ENCODE measurements around the gene MYZAP.

MYZAP gene

GRCh38 chr15:57563416-57563815, 28.3 kb upstream of the MYZAP start:
- DNase-seq (ENCODE audit: low spot score), result no peak

GRCh38 chr15:57565311-57565710, 26.4 kb upstream of the MYZAP start:
- DNase-seq (ENCODE audit: low spot score), result no peak

- no peak for DNase-seq (ENCODE audit: low spot score)
Observed at GRCh38 chr15:57566834-57567233, 24.9 kb upstream of the MYZAP start.

- DNase-seq (ENCODE audit: low spot score), result no peak
Observed at GRCh38 chr15:57567891-57568290, 23.8 kb upstream of the MYZAP start.

- no peak for DNase-seq (ENCODE audit: low spot score)
Observed at GRCh38 chr15:57568299-57568698, 23.4 kb upstream of the MYZAP start.

- no peak for DNase-seq (ENCODE audit: low spot score)
Observed at GRCh38 chr15:57570340-57570739, 21.4 kb upstream of the MYZAP start.

GRCh38 chr15:57570994-57571393, 20.7 kb upstream of the MYZAP start:
- no peak for DNase-seq (ENCODE audit: low spot score)

- no peak for DNase-seq (ENCODE audit: low spot score)
Observed at GRCh38 chr15:57571725-57572124, 20.0 kb upstream of the MYZAP start.

- DNase-seq (ENCODE audit: low spot score), result no peak
Observed at GRCh38 chr15:57572468-57572867, 19.2 kb upstream of the MYZAP start.

GRCh38 chr15:57573151-57573550, 18.6 kb upstream of the MYZAP start:
- DNase-seq (ENCODE audit: low spot score), result no peak

GRCh38 chr15:57575363-57575762, 16.3 kb upstream of the MYZAP start:
- no peak for DNase-seq (ENCODE audit: low spot score)

GRCh38 chr15:57578288-57578900, 13.3 kb upstream of the MYZAP start:
- DNase-seq (ENCODE audit: low spot score), result no peak

GRCh38 chr15:57580428-57580827, 11.3 kb upstream of the MYZAP start:
- DNase-seq (ENCODE audit: low spot score), result no peak

GRCh38 chr15:57580866-57581265, 10.8 kb upstream of the MYZAP start:
- DNase-seq (ENCODE audit: low spot score), result no peak

- DNase-seq (ENCODE audit: low spot score), result no peak
Observed at GRCh38 chr15:57582090-57582489, 9.6 kb upstream of the MYZAP start.

- DNase-seq (ENCODE audit: low spot score), result no peak
Observed at GRCh38 chr15:57583282-57583681, 8.4 kb upstream of the MYZAP start.

- no peak for DNase-seq (ENCODE audit: low spot score)
Observed at GRCh38 chr15:57583720-57584119, 8.0 kb upstream of the MYZAP start.

GRCh38 chr15:57586661-57587424, 4.9 kb upstream of the MYZAP start:
- DNase-seq (ENCODE audit: low spot score), result no peak

- no peak for DNase-seq (ENCODE audit: low spot score)
Observed at GRCh38 chr15:57589281-57589680, 2.4 kb upstream of the MYZAP start.

- DNase-seq (ENCODE audit: low spot score), result no peak
Observed at GRCh38 chr15:57589754-57590153, 1.9 kb upstream of the MYZAP start.

GRCh38 chr15:57591237-57591821, 375 bp upstream of the MYZAP start:
- DNase-seq (ENCODE audit: low spot score), result no peak

- no peak for DNase-seq (ENCODE audit: low spot score)
Observed at GRCh38 chr15:57592426-57592825, 722 bp downstream of the MYZAP start.

GRCh38 chr15:57592836-57593420, 1.2 kb downstream of the MYZAP start:
- DNase-seq (ENCODE audit: low spot score), result no peak
